SK-N-MC (cell line): ENCODE measurements around the gene ZNF622.

Experiments used
- DNase-seq: peaks from one replicate; pipeline ENCODE4 v3.0.0-alpha.2; 2011; ENCODE audit warnings: low read depth, low spot score
- H3K27ac ChIP-seq: fragments of 200-600 bp; sonication (generic); 2 replicates; pipeline ENCODE4 v1.5.1; 2016; ENCODE audit warnings: mixed run types
- H3K36me3 ChIP-seq: fragments of 200-600 bp; sonication (generic); 2 replicates; pipeline ENCODE4 v1.6.1; 2017; ENCODE audit warnings: antibody characterized with exemption, low read length, mixed read lengths; ENCODE audit not compliant: insufficient read depth
- H3K4me3 ChIP-seq: fragments of 200-600 bp; sonication (generic); 2 replicates; pipeline ENCODE4 v1.5.1; 2016
- H3K9ac ChIP-seq: fragments of 200-600 bp; sonication (generic); 2 replicates; pipeline ENCODE4 v1.8.0; 2017; ENCODE audit warnings: mixed run types, mixed read lengths; ENCODE audit not compliant: insufficient read length
- H3K9me3 ChIP-seq: fragments of 200-600 bp; sonication (generic); 2 replicates; pipeline ENCODE4 v1.6.1; 2017; ENCODE audit warnings: low read depth, mild to moderate bottlenecking, antibody characterized with exemption, low read length, moderate library complexity, mixed read lengths
- EZH2 ChIP-seq: fragments of 200-600 bp; sonication (generic); IDR thresholded peaks from one replicate; pipeline ENCODE4 v1.6.1; 2017; ENCODE audit warnings: antibody characterized with exemption
- FOXP2 ChIP-seq: optimal IDR thresholded peaks from 2 replicates; pipeline ENCODE3; 2011; ENCODE audit warnings: mild to moderate bottlenecking, moderate library complexity; ENCODE audit not compliant: insufficient read depth; ENCODE audit errors: extremely low read length, control extremely low read depth
- POLR2AphosphoS5 ChIP-seq: IDR thresholded peaks from 2 replicates; pipeline ENCODE4 v1.6.1; 2012; ENCODE audit warnings: mild to moderate bottlenecking, low read depth, low read length, borderline replicate concordance

The ZNF622 gene

GRCh38 chr5:16465544-16466432 lies at the start of gene ZNF622:
Gene ZNF622, minus strand, starts transcription at chr5:16465800. Its CDS starts 135 bp downstream, at chr5:16465665.
- Histone ChIP-seq H3K9ac (peak within 1 kb of the TSS; percentile 94), H3K27ac (peak within 1 kb of the TSS; percentile 5), H3K4me3 (peak within 1 kb of the TSS; percentile 88), H3K9me3 (no peaks in the 10 kb centered on the region), H3K36me3 (peaks cover 31% of the 10 kb centered on the region)
- peak; percentile 16 for DNase-seq
- TF ChIP-seq POLR2AphosphoS5 (peak; percentile 98), FOXP2 (peak; percentile 32), EZH2 (no peak)

- H3K9me3 ChIP-seq, result no peaks in the 10 kb centered on the region
- TF ChIP-seq FOXP2 (no peak), POLR2AphosphoS5 (no peak), EZH2 (no peak)
- DNase-seq, result no peak
Observed at GRCh38 chr5:16510098-16510497, 44.5 kb upstream of the ZNF622 start.

GRCh38 chr5:16508730-16509531 lies 43.3 kb upstream of the ZNF622 start:
- Histone ChIP-seq H3K27ac (peak overlapping the region; percentile 27; the same call in 1 of the 2 replicates), H3K9me3 (no peaks in the 10 kb centered on the region), H3K36me3 (no peaks in the 10 kb centered on the region), H3K9ac (no peak overlapping the region), H3K4me3 (no peak overlapping the region)
- no peak for DNase-seq
- TF ChIP-seq EZH2 (no peak), POLR2AphosphoS5 (no peak), FOXP2 (no peak)

More at GRCh38 chr5:16510098-16510497, 44.5 kb upstream of the ZNF622 start:
- H3K9ac ChIP-seq, result no peak overlapping the region
- H3K27ac ChIP-seq, result no peak overlapping the region
- no peaks in the 10 kb centered on the region for H3K36me3 ChIP-seq
- H3K4me3 ChIP-seq, result no peak overlapping the region

GRCh38 chr5:16507716-16508115 lies 42.1 kb upstream of the ZNF622 start:
- no peak overlapping the region for H3K4me3 ChIP-seq
- no peak for TF ChIP-seq POLR2AphosphoS5
- H3K9ac ChIP-seq, result no peak overlapping the region
- DNase-seq, result no peak
- no peaks in the 10 kb centered on the region for H3K36me3 ChIP-seq
- peak overlapping the region; percentile 27 for H3K27ac ChIP-seq
- H3K9me3 ChIP-seq, result no peaks in the 10 kb centered on the region

- DNase-seq, result no peak
- no peak overlapping the region for H3K4me3 ChIP-seq
- TF ChIP-seq FOXP2, result no peak
- TF ChIP-seq EZH2, result no peak
- no peak for TF ChIP-seq POLR2AphosphoS5
Observed at GRCh38 chr5:16505904-16506303, 40.3 kb upstream of the ZNF622 start.

GRCh38 chr5:16505140-16505891 lies 39.7 kb upstream of the ZNF622 start:
- TF ChIP-seq EZH2, result no peak
- TF ChIP-seq FOXP2, result no peak
- TF ChIP-seq POLR2AphosphoS5, result no peak
- Histone ChIP-seq H3K27ac (no peak overlapping the region), H3K4me3 (no peak overlapping the region), H3K9ac (no peak overlapping the region), H3K9me3 (no peaks in the 10 kb centered on the region), H3K36me3 (no peaks in the 10 kb centered on the region)
- no peak for DNase-seq

More at GRCh38 chr5:16505904-16506303, 40.3 kb upstream of the ZNF622 start:
- Histone ChIP-seq H3K9me3 (no peaks in the 10 kb centered on the region), H3K9ac (no peak overlapping the region), H3K27ac (no peak overlapping the region), H3K36me3 (no peaks in the 10 kb centered on the region)

- no peaks in the 10 kb centered on the region for H3K36me3 ChIP-seq
- TF ChIP-seq FOXP2 (no peak), POLR2AphosphoS5 (no peak), EZH2 (no peak)
- no peak for DNase-seq
- no peak overlapping the region for H3K9ac ChIP-seq
- H3K9me3 ChIP-seq, result no peaks in the 10 kb centered on the region
- H3K4me3 ChIP-seq, result no peak overlapping the region
- no peak overlapping the region for H3K27ac ChIP-seq
Observed at GRCh38 chr5:16504571-16504970, 39.0 kb upstream of the ZNF622 start.
